Measurements from ENCODE around the gene TMEM38A. TPM values are rescaled to one million over a fixed set of nuclear protein-coding genes. Genes with fewer than 3 reads are reported as not detected.
"Not testable (repeated sequence)": the region's sequence is repeated elsewhere in the genome, so short reads cannot be mapped to it uniquely, and the experiment has no call there.

The TMEM38A gene
- total RNA-seq, 1 experiment from 2014 or later, result 0.95 TPM

DNA sequence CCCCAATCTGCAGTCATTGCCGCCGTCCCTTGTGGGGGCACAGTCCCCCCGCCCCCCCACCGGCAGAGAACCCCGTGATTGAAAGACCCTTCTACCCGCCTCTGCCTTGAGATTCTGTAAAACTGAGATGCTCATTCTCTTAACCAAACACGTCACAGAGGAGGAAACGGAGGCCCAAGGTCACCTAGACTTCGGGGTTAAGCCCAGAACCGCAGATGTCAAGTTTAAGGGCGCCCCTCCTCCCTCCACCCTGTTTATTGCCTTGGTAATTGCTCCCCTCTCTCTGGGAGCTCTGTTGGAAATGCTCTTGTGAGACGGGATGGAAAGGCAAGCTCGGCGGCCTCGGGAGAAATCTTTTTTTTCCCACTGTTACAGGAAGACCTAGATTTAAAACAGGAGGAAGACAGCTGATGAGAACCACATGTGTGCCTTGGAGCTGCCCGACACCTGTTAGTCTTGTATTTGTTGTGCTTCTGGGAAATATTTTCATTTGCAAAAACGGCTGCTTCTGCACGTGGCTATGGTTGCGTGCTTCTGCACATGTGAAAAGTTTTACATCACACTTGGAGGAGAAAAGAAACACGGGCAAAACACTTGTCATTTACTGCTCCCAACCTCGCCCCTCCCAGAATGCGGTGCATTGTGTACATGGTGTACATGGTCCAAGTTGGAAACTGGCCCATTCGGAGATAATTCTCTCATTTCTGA, 31.8 kb upstream of the TMEM38A start:
- in situ Hi-C loops (cut with HindIII; ENCODE audit: low sequenced_read_pairs), result no loop called here
- DNase-seq (ENCODE audit: low spot score), result peak; percentile 18

DNA sequence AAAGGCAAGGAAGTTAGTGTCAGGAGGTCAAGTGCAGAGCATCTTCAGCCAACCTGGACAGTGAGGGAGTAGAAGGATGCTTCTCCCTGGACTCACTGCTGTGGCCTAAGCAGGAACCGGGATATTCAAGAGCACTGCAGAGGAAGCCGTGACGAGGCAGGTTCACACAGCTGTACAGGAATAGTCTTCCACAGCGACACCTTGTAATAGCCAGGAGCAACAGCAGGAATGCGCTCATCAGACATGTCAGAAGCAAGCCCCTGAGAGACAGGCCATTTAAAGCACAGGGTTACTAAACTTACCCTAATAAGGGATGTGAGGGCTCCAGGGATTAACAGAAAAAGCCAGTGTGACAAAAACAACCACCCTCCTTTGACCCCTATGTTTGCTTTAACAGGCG, 29.5 kb upstream of the TMEM38A start:
- in situ Hi-C loops (cut with HindIII; ENCODE audit: low sequenced_read_pairs), result no loop called here
- no peak for DNase-seq (ENCODE audit: low spot score)

GRCh38 chr19:16637535-16637934, 23.4 kb upstream of the TMEM38A start:
- peak; percentile 25 for DNase-seq (ENCODE audit: low spot score)
- in situ Hi-C loops (cut with HindIII; ENCODE audit: low sequenced_read_pairs), result no loop called here

GRCh38 chr19:16638666-16639065, 22.3 kb upstream of the TMEM38A start:
- no peak for DNase-seq (ENCODE audit: low spot score)
- in situ Hi-C loops (cut with HindIII; ENCODE audit: low sequenced_read_pairs), result no loop called here

- in situ Hi-C loops (cut with HindIII; ENCODE audit: low sequenced_read_pairs), result no loop called here
- peak; percentile 88 for DNase-seq (ENCODE audit: low spot score)
Measured at GRCh38 chr19:16640951-16641350, 20.0 kb upstream of the TMEM38A start.

DNA sequence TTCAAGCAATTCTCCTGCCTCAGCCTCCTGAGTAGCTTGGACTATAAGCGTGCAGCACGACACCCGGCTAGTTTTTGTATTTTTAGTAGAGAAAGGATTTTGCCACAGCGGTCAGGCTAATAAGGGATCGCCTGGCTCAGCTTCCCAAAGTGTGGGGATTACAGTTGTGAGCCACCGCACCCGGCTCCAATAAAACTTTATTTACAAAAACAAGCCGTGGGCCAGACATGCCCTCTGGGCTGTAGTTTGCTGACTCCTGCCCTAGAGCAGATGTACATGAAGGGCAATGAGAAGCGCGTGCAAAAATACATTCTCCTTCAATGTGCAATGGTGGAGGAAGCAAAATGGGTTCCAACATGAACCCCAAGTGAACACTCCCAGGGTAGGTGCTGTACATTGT, 19.2 kb upstream of the TMEM38A start:
- in situ Hi-C loops (cut with HindIII; ENCODE audit: low sequenced_read_pairs), result no loop called here
- DNase-seq (ENCODE audit: low spot score), result no peak

DNA sequence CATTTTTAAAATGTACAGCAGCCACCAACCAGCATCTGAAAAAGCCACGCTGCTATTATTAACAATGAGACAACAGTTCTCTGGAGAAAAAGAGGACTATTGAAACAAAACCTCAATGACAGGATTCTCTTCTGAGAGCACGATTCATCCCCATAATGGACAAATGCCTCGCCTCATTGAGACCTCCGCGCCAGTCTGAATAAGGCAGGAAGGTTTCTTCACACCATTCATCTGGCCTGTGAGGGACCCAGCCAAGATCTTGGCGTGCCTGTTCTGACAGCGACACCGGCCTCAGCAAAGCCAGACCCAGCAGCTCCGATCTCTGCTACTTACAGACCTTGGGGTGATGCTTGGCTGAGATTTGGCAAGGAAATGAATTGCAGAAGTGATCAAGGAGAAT, 15.8 kb upstream of the TMEM38A start:
- in situ Hi-C loops (cut with HindIII; ENCODE audit: low sequenced_read_pairs), result no loop called here
- DNase-seq (ENCODE audit: low spot score), result no peak

GRCh38 chr19:16649734-16650133, 11.2 kb upstream of the TMEM38A start:
- in situ Hi-C loops (cut with HindIII; ENCODE audit: low sequenced_read_pairs), result no loop called here

GRCh38 chr19:16650821-16651220, 10.1 kb upstream of the TMEM38A start:
- DNase-seq (ENCODE audit: low spot score), result no peak
- in situ Hi-C loops (cut with HindIII; ENCODE audit: low sequenced_read_pairs), result no loop called here

More at GRCh38 chr19:16649734-16650133, 11.2 kb upstream of the TMEM38A start:
- no peak for DNase-seq (ENCODE audit: low spot score)

DNA sequence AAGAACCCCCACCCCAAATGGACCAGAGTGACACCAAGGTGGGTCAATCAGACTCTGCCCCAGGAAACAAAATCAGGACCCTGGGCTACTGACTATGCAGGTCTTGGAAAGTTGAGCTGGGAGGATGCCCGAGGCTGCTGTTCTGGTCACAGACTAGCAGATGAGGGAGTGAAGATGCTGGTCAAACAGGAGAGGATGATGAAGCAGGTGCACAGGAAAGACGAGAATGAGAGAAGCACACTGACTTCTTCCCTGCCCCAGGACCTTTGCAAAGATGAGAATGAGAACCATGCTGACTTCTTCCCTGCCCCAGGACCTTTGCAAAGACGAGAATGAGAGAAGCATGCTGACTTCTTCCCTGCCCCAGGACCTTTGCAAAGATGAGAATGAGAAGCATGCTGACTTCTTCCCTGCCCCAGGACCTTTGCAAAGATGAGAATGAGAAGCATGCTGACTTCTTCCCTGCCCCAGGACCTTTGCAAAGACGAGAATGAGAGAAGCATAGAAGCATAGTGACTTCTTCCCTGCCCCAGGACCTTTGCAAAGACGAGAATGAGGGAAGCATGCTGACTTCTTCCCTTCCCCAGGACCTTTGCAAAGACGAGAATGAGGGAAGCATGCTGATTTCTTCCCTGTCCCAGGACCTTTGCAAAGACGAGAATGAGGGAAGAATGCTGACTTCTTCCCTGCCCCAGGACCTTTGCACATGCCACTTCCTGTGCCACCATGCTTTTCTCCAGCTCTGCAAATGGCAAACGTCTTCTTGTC, 9.3 kb upstream of the TMEM38A start:
- in situ Hi-C loops (cut with HindIII; ENCODE audit: low sequenced_read_pairs); DNase-seq (ENCODE audit: low spot score): not testable (repeated sequence)

DNA sequence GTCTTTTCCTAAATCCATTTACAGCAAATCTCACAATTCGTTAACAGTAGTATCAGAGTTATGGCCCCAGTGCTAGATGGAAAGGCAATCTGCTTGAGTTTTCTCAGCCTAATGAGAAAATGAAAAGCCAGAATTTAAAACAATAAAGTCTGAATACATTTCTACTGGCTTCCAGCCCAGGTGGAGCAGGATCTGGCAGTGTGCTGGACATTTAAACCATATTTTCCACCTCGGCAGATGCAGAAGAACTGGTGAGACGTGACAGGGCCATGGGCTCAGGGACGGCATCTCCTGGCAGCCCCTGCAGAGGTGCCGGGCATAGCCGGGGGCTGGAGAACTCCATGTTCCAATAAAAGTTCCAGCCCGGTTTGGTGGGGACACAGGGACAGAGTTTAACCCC, 8.1 kb upstream of the TMEM38A start:
- DNase-seq (ENCODE audit: low spot score), result no peak
- in situ Hi-C loops (cut with HindIII; ENCODE audit: low sequenced_read_pairs), result no loop called here

DNA sequence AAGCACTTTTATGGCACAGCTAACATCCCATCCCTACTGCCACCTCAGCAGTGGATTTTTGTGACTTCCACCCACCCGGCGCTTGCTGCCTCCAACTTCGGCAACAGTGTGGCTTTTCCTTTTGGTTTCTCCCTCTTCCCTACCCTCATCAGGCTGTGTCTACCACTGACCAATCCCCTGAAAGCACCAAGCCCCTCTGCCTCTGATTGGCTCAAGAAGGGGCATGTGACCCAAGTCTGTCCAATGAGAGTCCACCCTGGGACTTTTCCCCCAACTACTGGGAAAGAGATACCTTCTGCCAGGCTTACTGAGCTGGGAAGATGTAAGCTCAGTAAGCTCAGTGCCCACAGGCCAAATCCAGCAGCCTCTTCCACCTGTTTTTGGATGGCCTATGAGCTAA, 6.8 kb upstream of the TMEM38A start:
- no peak for DNase-seq (ENCODE audit: low spot score)
- in situ Hi-C loops (cut with HindIII; ENCODE audit: low sequenced_read_pairs), result no loop called here

DNA sequence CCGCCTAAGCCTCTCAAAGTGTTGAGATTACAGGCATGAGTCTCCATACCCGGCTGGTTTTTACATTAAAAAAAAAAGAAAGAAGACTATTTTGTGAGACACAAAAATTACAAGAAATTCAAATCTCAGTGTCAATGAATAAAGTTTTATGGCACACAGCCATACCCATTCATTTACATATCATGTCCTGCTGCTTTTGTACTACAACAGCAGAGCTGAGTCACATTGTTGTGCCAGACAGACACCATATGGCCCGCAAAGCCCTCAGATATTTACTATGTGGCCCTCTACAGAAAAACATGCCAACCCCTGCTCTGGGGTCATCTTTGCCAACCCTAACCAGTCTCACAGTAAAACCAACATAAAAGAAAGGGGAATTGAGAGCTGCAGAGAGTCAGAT, 6.3 kb upstream of the TMEM38A start:
- in situ Hi-C loops (cut with HindIII; ENCODE audit: low sequenced_read_pairs), result no loop called here
- DNase-seq (ENCODE audit: low spot score), result no peak

DNA sequence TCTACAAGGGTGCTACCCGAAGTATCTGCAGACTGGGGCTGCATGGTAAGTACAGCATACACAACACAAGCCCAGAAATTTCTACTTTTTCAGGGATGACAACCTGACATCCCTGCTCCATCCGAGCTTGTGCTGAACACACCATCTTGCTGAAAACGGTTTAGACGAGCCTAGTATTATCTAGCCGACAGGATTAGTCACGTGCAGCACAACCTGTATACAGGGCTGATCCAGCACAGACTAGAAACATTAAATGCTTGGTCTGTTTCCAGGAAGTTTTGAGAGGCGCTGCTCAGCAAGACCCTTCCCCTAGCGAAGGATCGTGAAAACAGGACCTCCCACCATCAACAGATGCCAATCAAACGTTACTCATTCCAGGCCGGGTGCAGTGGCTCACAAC, 5.2 kb upstream of the TMEM38A start:
- in situ Hi-C loops (cut with HindIII; ENCODE audit: low sequenced_read_pairs), result no loop called here
- no peak for DNase-seq (ENCODE audit: low spot score)

DNA sequence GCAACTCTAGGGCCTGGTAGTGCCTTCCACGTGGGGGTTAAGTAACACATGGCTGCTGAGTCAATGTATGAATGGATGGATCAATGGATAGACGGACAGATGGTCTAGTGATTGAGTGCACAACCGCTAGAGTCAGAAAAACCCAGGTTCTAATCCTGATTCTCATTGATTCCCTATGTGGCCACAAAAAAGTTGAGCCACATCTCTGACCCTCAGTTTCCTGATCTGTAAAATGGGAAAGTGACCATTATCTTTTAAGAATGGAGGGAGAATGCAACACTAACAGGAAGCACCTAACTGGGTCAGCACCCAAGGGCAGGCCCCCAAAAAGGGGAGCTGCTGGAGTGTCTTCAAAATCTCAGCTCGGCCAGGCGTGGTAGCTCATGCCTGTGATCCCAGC, 3.6 kb upstream of the TMEM38A start:
- DNase-seq (ENCODE audit: low spot score), result no peak

GRCh38 chr19:16659464-16659831, 1.5 kb upstream of the TMEM38A start:
- in situ Hi-C loops (cut with HindIII; ENCODE audit: low sequenced_read_pairs), result no loop called here
- DNase-seq (ENCODE audit: low spot score), result no peak

More for the DNA sequence above, 3.6 kb upstream of the TMEM38A start:
- in situ Hi-C loops (cut with HindIII; ENCODE audit: low sequenced_read_pairs), result no loop called here

- DNase-seq (ENCODE audit: low spot score), result peak; percentile 99
- in situ Hi-C loops (cut with HindIII; ENCODE audit: low sequenced_read_pairs), result no loop called here
Measured at GRCh38 chr19:16659832-16660708, 869 bp upstream of the TMEM38A start, which contains the start of gene SMIM7. Gene SMIM7 (minus strand): TSS chr19:16660144. CDS start chr19:16660110, 34 bp downstream.

DNA sequence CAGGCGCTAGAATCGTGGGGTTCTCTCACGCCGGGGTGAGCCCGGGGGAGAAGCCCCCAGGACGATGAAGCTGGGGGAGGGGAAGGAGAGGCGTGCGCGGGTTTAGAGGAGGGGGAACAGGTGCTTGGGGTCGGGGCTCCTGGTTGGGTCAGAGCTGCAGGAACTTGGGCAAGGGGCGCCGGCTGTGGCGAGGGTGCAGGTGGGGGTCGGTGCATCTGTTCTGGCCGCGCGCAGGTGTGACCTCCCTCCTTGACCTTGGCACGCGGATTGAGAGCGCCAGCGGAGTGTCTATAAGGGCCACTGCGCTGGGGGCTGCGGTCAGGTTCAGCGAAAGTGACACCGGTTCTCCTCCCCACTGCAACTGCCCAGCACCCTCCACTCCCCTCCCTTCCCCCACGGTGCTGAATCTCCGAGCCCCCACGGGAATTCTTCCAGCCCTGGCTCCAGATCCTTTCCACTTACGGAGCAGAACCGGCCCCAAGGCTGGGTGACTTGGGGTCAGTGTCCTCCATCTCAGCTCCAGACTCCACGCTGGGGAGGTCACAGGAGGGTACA, 618 bp downstream of the TMEM38A start:
- in situ Hi-C loops (cut with HindIII; ENCODE audit: low sequenced_read_pairs), result no loop called here
- DNase-seq (ENCODE audit: low spot score), result peak; percentile 28

- DNase-seq (ENCODE audit: low spot score), result no peak
- in situ Hi-C loops (cut with HindIII; ENCODE audit: low sequenced_read_pairs), result no loop called here
Measured at GRCh38 chr19:16668176-16668575, 7.2 kb downstream of the TMEM38A start.
